GM18870 (cell line): ENCODE results near the gene CAMK2D.
"Not testable (repeated sequence)": the region's sequence is repeated elsewhere in the genome, so short reads cannot be mapped to it uniquely, and the experiment has no call there.

ENCODE experiments used
- ATAC-seq: cut with Tn5 transposase; IDR thresholded peaks from one replicate; pipeline ENCODE4 v1.9.1; 2021; ENCODE audit warnings: moderate library complexity; ENCODE audit not compliant: unreplicated experiment

CAMK2D gene

GRCh38 chr4:113761620-113762185 is at the start of gene CAMK2D:
Gene CAMK2D (minus strand): TSS chr4:113761738. CDS start chr4:113761068, 670 bp downstream.
- ATAC-seq: peak; percentile 42

- ATAC-seq: no peak
Observed at GRCh38 chr4:113810906-113811305, 49.4 kb upstream of the CAMK2D start.

GRCh38 chr4:113809311-113809710 is 47.8 kb upstream of the CAMK2D start:
- ATAC-seq: no peak

- no peak for ATAC-seq
Observed at GRCh38 chr4:113806850-113807249, 45.3 kb upstream of the CAMK2D start.

GRCh38 chr4:113801882-113802281 is 40.3 kb upstream of the CAMK2D start:
- ATAC-seq: no peak

- not testable (repeated sequence) for ATAC-seq
Observed at GRCh38 chr4:113796381-113796780, 34.8 kb upstream of the CAMK2D start.

- ATAC-seq: no peak
Observed at GRCh38 chr4:113790478-113790877, 28.9 kb upstream of the CAMK2D start.

- ATAC-seq: no peak
Observed at GRCh38 chr4:113788888-113789287, 27.4 kb upstream of the CAMK2D start.

GRCh38 chr4:113785781-113786180 is 24.2 kb upstream of the CAMK2D start:
- ATAC-seq: no peak

- ATAC-seq: no peak
Observed at GRCh38 chr4:113784497-113785250, 23.1 kb upstream of the CAMK2D start.

GRCh38 chr4:113783701-113784100 is 22.2 kb upstream of the CAMK2D start:
- no peak for ATAC-seq

- no peak for ATAC-seq
Observed at GRCh38 chr4:113783289-113783688, 21.8 kb upstream of the CAMK2D start.

GRCh38 chr4:113781439-113782040 is 20.0 kb upstream of the CAMK2D start:
- no peak for ATAC-seq

GRCh38 chr4:113776679-113777078 is 15.1 kb upstream of the CAMK2D start:
- ATAC-seq: no peak

GRCh38 chr4:113776016-113776415 is 14.5 kb upstream of the CAMK2D start:
- ATAC-seq: no peak

- ATAC-seq: no peak
Observed at GRCh38 chr4:113773756-113774155, 12.2 kb upstream of the CAMK2D start.

- no peak for ATAC-seq
Observed at GRCh38 chr4:113773014-113773413, 11.5 kb upstream of the CAMK2D start.

- ATAC-seq: no peak
Observed at GRCh38 chr4:113772319-113772718, 10.8 kb upstream of the CAMK2D start.

- no peak for ATAC-seq
Observed at GRCh38 chr4:113769744-113770143, 8.2 kb upstream of the CAMK2D start.

- ATAC-seq: no peak
Observed at GRCh38 chr4:113768952-113769351, 7.4 kb upstream of the CAMK2D start.

- no peak for ATAC-seq
Observed at GRCh38 chr4:113766882-113767281, 5.3 kb upstream of the CAMK2D start.

GRCh38 chr4:113764720-113765264 is 3.3 kb upstream of the CAMK2D start:
- no peak for ATAC-seq
